ENCODE results near the gene GALNT3. TPM values are rescaled to one million over a fixed set of nuclear protein-coding genes. Genes with fewer than 3 reads are reported as not detected.

The GALNT3 gene
- total RNA-seq, 2 experiments from 2014 or later: 3.2 to 4.1 TPM

- ChIA-PET POLR2A (no interaction called here), CTCF (interaction anchor here (1.1 kb wide), 1 partner anchor 232 kb away, joined by 3 read pairs; no protein-coding TSS in a partner anchor)
- no peak for DNase-seq
- Mint-ChIP-seq H3K27ac (no peak overlapping the region), H3K27me3 (peaks cover 12% of the 10 kb centered on the region), H3K4me3 (no peak overlapping the region), H3K9me3 (no peaks in the 10 kb centered on the region), H3K36me3 (no peaks in the 10 kb centered on the region), H3K4me1 (ENCODE audit: low read depth) (no peaks in the 10 kb centered on the region)
- intact Hi-C loops (cut with micrococcal nuclease): no loop called here
Measured at GRCh38 chr2:165701147-165701546, 92.9 kb downstream of the GALNT3 start.

- ChIA-PET POLR2A (no interaction called here), CTCF (interaction anchor here (1.1 kb wide), 1 partner anchor 232 kb away, joined by 3 read pairs; no protein-coding TSS in a partner anchor)
- peaks cover 9% of the 10 kb centered on the region for H3K27me3 Mint-ChIP-seq
- H3K4me1 Mint-ChIP-seq (ENCODE audit: low read depth): no peaks in the 10 kb centered on the region
- no peak overlapping the region for H3K27ac Mint-ChIP-seq
- H3K4me3 Mint-ChIP-seq: no peak overlapping the region
- no peak for DNase-seq
- intact Hi-C loops (cut with micrococcal nuclease): no loop called here
- no peaks in the 10 kb centered on the region for H3K9me3 Mint-ChIP-seq
- H3K36me3 Mint-ChIP-seq: no peaks in the 10 kb centered on the region
Measured at GRCh38 chr2:165700531-165700930, 93.5 kb downstream of the GALNT3 start.

GRCh38 chr2:165699946-165700345, 94.1 kb downstream of the GALNT3 start:
- Mint-ChIP-seq H3K27ac (no peak overlapping the region), H3K36me3 (no peaks in the 10 kb centered on the region), H3K27me3 (peaks cover 9% of the 10 kb centered on the region), H3K4me3 (no peak overlapping the region), H3K9me3 (no peaks in the 10 kb centered on the region), H3K4me1 (ENCODE audit: low read depth) (no peaks in the 10 kb centered on the region)
- no peak for DNase-seq
- CTCF ChIA-PET: no interaction called here
- intact Hi-C loops (cut with micrococcal nuclease): loop anchor here (5.0 to 10.0 kb wide), 2 partner anchors 175 to 298 kb away; no protein-coding TSS in a partner anchor
- POLR2A ChIA-PET: no interaction called here

- POLR2A ChIA-PET: no interaction called here
- intact Hi-C loops (cut with micrococcal nuclease): loop anchor here (5.0 to 10.0 kb wide), 2 partner anchors 176 to 296 kb away; no protein-coding TSS in a partner anchor
- H3K4me1 Mint-ChIP-seq (ENCODE audit: low read depth): no peaks in the 10 kb centered on the region
- no peak for DNase-seq
- no peaks in the 10 kb centered on the region for H3K36me3 Mint-ChIP-seq
- H3K27ac Mint-ChIP-seq: no peak overlapping the region
- CTCF ChIA-PET: interaction anchor here (1.0 kb wide), 1 partner anchor 296 kb away, joined by 5 read pairs; no protein-coding TSS in a partner anchor
- H3K9me3 Mint-ChIP-seq: no peaks in the 10 kb centered on the region
- H3K4me3 Mint-ChIP-seq: no peak overlapping the region
- H3K27me3 Mint-ChIP-seq: peaks cover 9% of the 10 kb centered on the region
Measured at GRCh38 chr2:165698444-165698884, 95.6 kb downstream of the GALNT3 start.

GRCh38 chr2:165697748-165698443, 96.2 kb downstream of the GALNT3 start:
- intact Hi-C loops (cut with micrococcal nuclease): loop anchor here (5.0 to 10.0 kb wide), 2 partner anchors 177 to 296 kb away; no protein-coding TSS in a partner anchor
- Mint-ChIP-seq H3K9me3 (no peaks in the 10 kb centered on the region), H3K36me3 (no peaks in the 10 kb centered on the region), H3K27ac (no peak overlapping the region), H3K4me3 (no peak overlapping the region), H3K27me3 (peaks cover 9% of the 10 kb centered on the region), H3K4me1 (ENCODE audit: low read depth) (no peaks in the 10 kb centered on the region)
- no peak for DNase-seq
- ChIA-PET CTCF (interaction anchor here (1.0 kb wide), 1 partner anchor 296 kb away, joined by 5 read pairs; no protein-coding TSS in a partner anchor), POLR2A (no interaction called here)

Other genes with a start within 250 kb of the GALNT3 start
- gene TTC21B, start 159.5 kb upstream of the GALNT3 start, total RNA-seq: 10 to 100 TPM; 20.0 to 21.3 TPM

Data from activated CD4-positive, alpha-beta memory T cell treated with anti-CD3 and anti-CD28 coated beads for 36 hours (primary cell).